Astrocyte (in vitro differentiated cells and primary cell): ENCODE data around the gene ELMO1. TPM values are rescaled to one million over a fixed set of nuclear protein-coding genes. Genes with fewer than 3 reads are reported as not detected.

Source experiments
- DNase-seq: peaks from one replicate; pipeline ENCODE4 v3.0.0-alpha.2; 2010; ENCODE audit warnings: low read depth
- FAIRE-seq: peaks from 2 replicates; lab custom pipeline; 2011; peaks lifted over from hg19 to GRCh38; lab: Jason Lieb, UNC
- H2AFZ ChIP-seq: 2 replicates; pipeline ENCODE4 v1.6.0; 2012; ENCODE audit warnings: low read depth, low read length, inconsistent platforms
- H3K27ac ChIP-seq: 2 replicates; pipeline ENCODE4 v1.5.1; 2011; ENCODE audit warnings: low read depth, low read length, inconsistent platforms
- H3K27me3 ChIP-seq: 2 replicates; pipeline ENCODE4 v1.6.0; 2011; ENCODE audit warnings: low read length, inconsistent platforms; ENCODE audit not compliant: insufficient read depth
- H3K36me3 ChIP-seq: 2 replicates; pipeline ENCODE4 v1.5.1; 2011; ENCODE audit warnings: low read length, inconsistent platforms; ENCODE audit not compliant: insufficient read depth
- H3K4me1 ChIP-seq: 2 replicates; pipeline ENCODE4 v1.5.1; 2011; ENCODE audit warnings: low read length, inconsistent platforms; ENCODE audit not compliant: insufficient read depth
- H3K4me2 ChIP-seq: 2 replicates; pipeline ENCODE4 v1.6.0; 2012; ENCODE audit warnings: low read length, inconsistent platforms
- H3K4me3 ChIP-seq: 2 replicates; pipeline ENCODE4 v1.5.1; 2011; ENCODE audit warnings: low read depth, mild to moderate bottlenecking, low read length, inconsistent platforms; ENCODE audit not compliant: insufficient read depth
- H3K79me2 ChIP-seq: 2 replicates; pipeline ENCODE4 v1.6.0; 2012; ENCODE audit warnings: mild to moderate bottlenecking, low read length, inconsistent platforms; ENCODE audit not compliant: insufficient read depth
- H3K9ac ChIP-seq: 2 replicates; pipeline ENCODE4 v1.6.0; 2012; ENCODE audit warnings: mild to moderate bottlenecking, low read length, inconsistent platforms
- H3K9me3 ChIP-seq: 2 replicates; pipeline ENCODE4 v1.5.1; 2012; ENCODE audit warnings: low read depth, mild to moderate bottlenecking, low read length, inconsistent platforms; ENCODE audit not compliant: insufficient read depth
- H4K20me1 ChIP-seq: 2 replicates; pipeline ENCODE4 v1.6.0; 2012; ENCODE audit warnings: low read length, inconsistent platforms; ENCODE audit not compliant: insufficient read depth
- H3K27ac Mint-ChIP-seq: one replicate; pipeline ENCODE4 v1.8.0; 2021; ENCODE audit warnings: mild to moderate bottlenecking, mixed read lengths; ENCODE audit not compliant: unreplicated experiment
- H3K27me3 Mint-ChIP-seq: one replicate; pipeline ENCODE4 v1.8.0; 2021; ENCODE audit warnings: low read depth, mixed read lengths; ENCODE audit not compliant: unreplicated experiment
- H3K36me3 Mint-ChIP-seq: one replicate; pipeline ENCODE4 v1.8.0; 2021; ENCODE audit warnings: low read depth, mixed read lengths; ENCODE audit not compliant: unreplicated experiment
- H3K4me1 Mint-ChIP-seq: one replicate; pipeline ENCODE4 v1.8.0; 2021; ENCODE audit warnings: low read depth, mixed read lengths; ENCODE audit not compliant: unreplicated experiment
- H3K4me3 Mint-ChIP-seq: one replicate; pipeline ENCODE4 v1.8.0; 2021; ENCODE audit warnings: mild to moderate bottlenecking, moderate library complexity, mixed read lengths; ENCODE audit not compliant: unreplicated experiment
- H3K9me3 Mint-ChIP-seq: one replicate; pipeline ENCODE4 v1.8.0; 2021; ENCODE audit warnings: mild to moderate bottlenecking, mixed read lengths; ENCODE audit not compliant: unreplicated experiment
- CTCF ChIP-seq: IDR thresholded peaks from 2 replicates; pipeline ENCODE4 v1.5.1; 2011; ENCODE audit warnings: low read depth, mild to moderate bottlenecking, inconsistent platforms, low read length, moderate library complexity; ENCODE audit not compliant: insufficient read depth
- EZH2 ChIP-seq: IDR thresholded peaks from 2 replicates; pipeline ENCODE4 v1.6.1; 2012; ENCODE audit warnings: mild to moderate bottlenecking, low read length, inconsistent platforms; ENCODE audit not compliant: insufficient read depth
- total RNA-seq: library from RNA; stranded (reverse); gene quantifications from 2 replicates; pipeline ENCODE4 v1.2.1, GENCODE V29; 2021

ELMO1 gene
- total RNA-seq, 1 donor from 2014 or later = 20.4 TPM

- Histone ChIP-seq H3K27ac (no peak overlapping the region), H3K4me3 (no peak overlapping the region), H3K36me3 (no peaks in the 10 kb centered on the region), H4K20me1 (no peaks in the 10 kb centered on the region), H3K4me2 (no peak overlapping the region), H3K79me2 (no peaks in the 10 kb centered on the region), H3K4me1 (no peaks in the 10 kb centered on the region), H3K27me3 (no peaks in the 10 kb centered on the region), H2AFZ (no peak overlapping the region), H3K9ac (no peak overlapping the region), H3K9me3 (no peaks in the 10 kb centered on the region)
- H3K36me3 Mint-ChIP-seq = peaks cover 3% of the 10 kb centered on the region
- peaks cover 3% of the 10 kb centered on the region for H3K9me3 Mint-ChIP-seq
- no peaks in the 10 kb centered on the region for H3K27me3 Mint-ChIP-seq
- no peak overlapping the region for H3K4me3 Mint-ChIP-seq
- H3K27ac Mint-ChIP-seq = no peak overlapping the region
- FAIRE-seq (no peak), DNase-seq (peak; percentile 8)
- H3K4me1 Mint-ChIP-seq = peaks cover 5% of the 10 kb centered on the region
- no peak for TF ChIP-seq CTCF
- TF ChIP-seq EZH2 = no peak
Measured at GRCh38 chr7:37216923-37217322, 231.7 kb downstream of the ELMO1 start.

- H3K9ac ChIP-seq = no peak overlapping the region
- DNase-seq = peak; percentile 41
- H3K79me2 ChIP-seq = no peaks in the 10 kb centered on the region
- no peak overlapping the region for H3K4me3 ChIP-seq
- no peak overlapping the region for H3K27ac Mint-ChIP-seq
- H3K36me3 Mint-ChIP-seq = peaks cover 3% of the 10 kb centered on the region
- H3K4me1 Mint-ChIP-seq = peaks cover 5% of the 10 kb centered on the region
- no peaks in the 10 kb centered on the region for H3K9me3 ChIP-seq
- H4K20me1 ChIP-seq = no peaks in the 10 kb centered on the region
- FAIRE-seq = no peak
- H3K4me1 ChIP-seq = no peaks in the 10 kb centered on the region
- H3K27ac ChIP-seq = no peak overlapping the region
- H3K9me3 Mint-ChIP-seq = peaks cover 3% of the 10 kb centered on the region
- no peak overlapping the region for H3K4me3 Mint-ChIP-seq
- H3K27me3 ChIP-seq = no peaks in the 10 kb centered on the region
- no peaks in the 10 kb centered on the region for H3K27me3 Mint-ChIP-seq
- no peaks in the 10 kb centered on the region for H3K36me3 ChIP-seq
- TF ChIP-seq CTCF (no peak), EZH2 (no peak)
- H3K4me2 ChIP-seq = no peak overlapping the region
- H2AFZ ChIP-seq = no peak overlapping the region
Measured at GRCh38 chr7:37216156-37216852, 232.4 kb downstream of the ELMO1 start.

- Histone ChIP-seq H3K9me3 (no peaks in the 10 kb centered on the region), H2AFZ (no peak overlapping the region), H3K79me2 (no peaks in the 10 kb centered on the region), H3K36me3 (no peaks in the 10 kb centered on the region), H4K20me1 (no peaks in the 10 kb centered on the region), H3K4me1 (no peaks in the 10 kb centered on the region), H3K27me3 (no peaks in the 10 kb centered on the region), H3K27ac (no peak overlapping the region), H3K4me3 (no peak overlapping the region), H3K4me2 (no peak overlapping the region), H3K9ac (no peak overlapping the region)
- Mint-ChIP-seq H3K36me3 (peaks cover 3% of the 10 kb centered on the region), H3K4me3 (no peak overlapping the region), H3K27ac (no peak overlapping the region), H3K4me1 (peaks cover 5% of the 10 kb centered on the region), H3K9me3 (peaks cover 3% of the 10 kb centered on the region), H3K27me3 (no peaks in the 10 kb centered on the region)
- TF ChIP-seq CTCF (no peak), EZH2 (no peak)
- no peak for DNase-seq
- no peak for FAIRE-seq
Measured at GRCh38 chr7:37215290-37215923, 233.3 kb downstream of the ELMO1 start.
